ENCODE measurements around the gene BAHD1. TPM values are rescaled to one million over a fixed set of nuclear protein-coding genes. Genes with fewer than 3 reads are reported as not detected.
A peak's percentile ranks its signal among the peaks of the same experiment; 100 is the strongest.

The BAHD1 gene
- total RNA-seq, 4 donors from 2014 or later = 9.0 to 35.5 (median 26.4) TPM

- no peak for TF ChIP-seq POLR2A (IDR thresholded peaks at IDR 0.05)
- no peak for TF ChIP-seq CTCF (IDR thresholded peaks at IDR 0.05)
- TF ChIP-seq POLR2AphosphoS5 (IDR thresholded peaks at IDR 0.05) = no peak
- no peak for TF ChIP-seq EP300 (IDR thresholded peaks at IDR 0.05; ENCODE audit: low read depth)
- in situ Hi-C loops (cut with MboI; ENCODE audit: low pct_ligation_motif_present in 1 of 4, low pct_unique_long_range_greater_than_20kb in 1 of 4, low sequenced_read_pairs in 3 of 4) = no loop called here
- peaks cover 23% of the 10 kb centered on the region for H3K27me3 ChIP-seq
- H3K27ac ChIP-seq = peak overlapping the region in 1 of 4 donors; percentile 37
- 1% methylated on average over 28 of the region's 39 CpGs; no CpG with 5 or more reads in 1 of the 2 donors for WGBS, 2 donors (ENCODE audit: low coverage in 1 of 2)
- intact Hi-C loops (cut with DNase I; ENCODE audit: low total_unique reads) = no loop called here
- DNase-seq = peak; percentile 49
- H3K4me1 ChIP-seq = peaks cover 19 to 34% (median 31%) of the 10 kb centered on the region in 4 donors
- no peaks in the 10 kb centered on the region for H3K9me3 ChIP-seq
- peak overlapping the region; percentile 34 to 51 (median 37) for H3K4me3 ChIP-seq
- H3K36me3 ChIP-seq = no peaks in the 10 kb centered on the region
Observed at GRCh38 chr15:40436116-40436891, 4.4 kb upstream of the BAHD1 start.

- TF ChIP-seq POLR2A (IDR thresholded peaks at IDR 0.05) (no peak), CTCF (IDR thresholded peaks at IDR 0.05) (no peak), EP300 (IDR thresholded peaks at IDR 0.05; ENCODE audit: low read depth) (no peak), POLR2AphosphoS5 (IDR thresholded peaks at IDR 0.05) (no peak)
- Histone ChIP-seq H3K27ac (no peak overlapping the region), H3K36me3 (no peaks in the 10 kb centered on the region), H3K9me3 (no peaks in the 10 kb centered on the region), H3K27me3 (peaks cover 23% of the 10 kb centered on the region), H3K4me3 (peak overlapping the region in 1 of 4 donors; percentile 51), H3K4me1 (peaks cover 19 to 35% (median 32%) of the 10 kb centered on the region in 4 donors)
- WGBS, 2 donors (ENCODE audit: low coverage in 1 of 2) = 27% methylated on average over 17 of the region's 17 CpGs; no CpG with 5 or more reads in 1 of the 2 donors
- intact Hi-C loops (cut with DNase I; ENCODE audit: low total_unique reads) = no loop called here
- in situ Hi-C loops (cut with MboI; ENCODE audit: low pct_ligation_motif_present in 1 of 4, low pct_unique_long_range_greater_than_20kb in 1 of 4, low sequenced_read_pairs in 3 of 4) = no loop called here
- DNase-seq = no peak
Observed at GRCh38 chr15:40436892-40437751, 3.6 kb upstream of the BAHD1 start.

GRCh38 chr15:40437752-40438687 lies 2.7 kb upstream of the BAHD1 start:
- TF ChIP-seq CTCF (IDR thresholded peaks at IDR 0.05) = no peak
- TF ChIP-seq POLR2AphosphoS5 (IDR thresholded peaks at IDR 0.05) = no peak
- TF ChIP-seq EP300 (IDR thresholded peaks at IDR 0.05; ENCODE audit: low read depth) = no peak
- TF ChIP-seq POLR2A (IDR thresholded peaks at IDR 0.05) = no peak
- Histone ChIP-seq H3K9me3 (no peaks in the 10 kb centered on the region), H3K36me3 (no peaks in the 10 kb centered on the region), H3K4me1 (peaks cover 25 to 43% (median 39%) of the 10 kb centered on the region in 4 donors), H3K4me3 (no peak overlapping the region), H3K27me3 (peaks cover 23% of the 10 kb centered on the region), H3K27ac (no peak overlapping the region)
- no peak for DNase-seq
- in situ Hi-C loops (cut with MboI; ENCODE audit: low pct_ligation_motif_present in 1 of 4, low pct_unique_long_range_greater_than_20kb in 1 of 4, low sequenced_read_pairs in 3 of 4) = no loop called here
- intact Hi-C loops (cut with DNase I; ENCODE audit: low total_unique reads) = no loop called here
- 66% methylated on average over 21 of the region's 21 CpGs; no CpG with 5 or more reads in 1 of the 2 donors for WGBS, 2 donors (ENCODE audit: low coverage in 1 of 2)

Measured in transverse colon (tissue), 4 donors.